OCI-LY3 (cell line): Measurements from ENCODE around the gene IMMP2L.

ENCODE experiments used
- EZH2phosphoT487 ChIP-seq: fragments of 200-600 bp; shearing (Covaris generic); IDR thresholded peaks from 2 replicates; pipeline ENCODE4 v1.6.1; 2018; ENCODE audit warnings: antibody characterized with exemption, mixed run types, low read depth
- TF ChIP-seq, protein P1 (sequence below): fragments of 200-600, 300-600 bp; sonication (generic); IDR thresholded peaks from 2 replicates; pipeline ENCODE4 v1.5.1; 2014; ENCODE audit warnings: antibody characterized with exemption, low read length, low read depth

- TF ChIP-seq, protein P1, sequence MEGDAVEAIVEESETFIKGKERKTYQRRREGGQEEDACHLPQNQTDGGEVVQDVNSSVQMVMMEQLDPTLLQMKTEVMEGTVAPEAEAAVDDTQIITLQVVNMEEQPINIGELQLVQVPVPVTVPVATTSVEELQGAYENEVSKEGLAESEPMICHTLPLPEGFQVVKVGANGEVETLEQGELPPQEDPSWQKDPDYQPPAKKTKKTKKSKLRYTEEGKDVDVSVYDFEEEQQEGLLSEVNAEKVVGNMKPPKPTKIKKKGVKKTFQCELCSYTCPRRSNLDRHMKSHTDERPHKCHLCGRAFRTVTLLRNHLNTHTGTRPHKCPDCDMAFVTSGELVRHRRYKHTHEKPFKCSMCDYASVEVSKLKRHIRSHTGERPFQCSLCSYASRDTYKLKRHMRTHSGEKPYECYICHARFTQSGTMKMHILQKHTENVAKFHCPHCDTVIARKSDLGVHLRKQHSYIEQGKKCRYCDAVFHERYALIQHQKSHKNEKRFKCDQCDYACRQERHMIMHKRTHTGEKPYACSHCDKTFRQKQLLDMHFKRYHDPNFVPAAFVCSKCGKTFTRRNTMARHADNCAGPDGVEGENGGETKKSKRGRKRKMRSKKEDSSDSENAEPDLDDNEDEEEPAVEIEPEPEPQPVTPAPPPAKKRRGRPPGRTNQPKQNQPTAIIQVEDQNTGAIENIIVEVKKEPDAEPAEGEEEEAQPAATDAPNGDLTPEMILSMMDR = no peak
- TF ChIP-seq EZH2phosphoT487 = no peak
Observed at GRCh38 chr7:111333010-111333409, 229.3 kb downstream of the IMMP2L start.
